ENCODE results near the gene PIK3R2. TPM values are rescaled to one million over a fixed set of nuclear protein-coding genes. Genes with fewer than 3 reads are reported as not detected.
A peak's percentile ranks its signal among the peaks of the same experiment; 100 is the strongest.

The PIK3R2 gene
- total RNA-seq, 1 donor from 2014 or later: 21.6 TPM

DNA sequence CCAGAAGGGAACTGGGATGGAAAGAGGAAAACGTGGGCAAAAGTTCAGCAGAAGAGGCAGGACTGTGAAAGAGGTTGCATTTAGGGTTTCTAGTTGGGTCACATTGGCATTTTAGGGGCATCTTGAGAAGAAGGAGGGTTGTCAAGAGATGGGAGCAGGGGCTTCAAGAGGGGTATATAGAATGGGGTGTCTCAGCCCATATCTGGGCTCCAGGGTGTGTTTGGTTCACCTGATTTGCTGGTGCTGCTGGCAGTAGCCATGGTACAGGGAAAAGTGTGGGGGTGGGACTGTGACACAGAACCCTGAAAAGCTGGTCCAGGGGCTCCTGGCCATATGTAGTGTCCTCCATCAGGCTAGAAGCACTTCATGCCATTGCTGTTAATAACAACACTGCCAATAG, 32.8 kb upstream of the PIK3R2 start:
- no peaks in the 10 kb centered on the region for H3K9me3 ChIP-seq
- H3K4me3 ChIP-seq: no peak overlapping the region
- no peak for DNase-seq
- H3K27me3 ChIP-seq (ENCODE audit: low read depth): no peaks in the 10 kb centered on the region
- peaks cover 36% of the 10 kb centered on the region for H3K36me3 ChIP-seq
- TF ChIP-seq, protein P1, sequence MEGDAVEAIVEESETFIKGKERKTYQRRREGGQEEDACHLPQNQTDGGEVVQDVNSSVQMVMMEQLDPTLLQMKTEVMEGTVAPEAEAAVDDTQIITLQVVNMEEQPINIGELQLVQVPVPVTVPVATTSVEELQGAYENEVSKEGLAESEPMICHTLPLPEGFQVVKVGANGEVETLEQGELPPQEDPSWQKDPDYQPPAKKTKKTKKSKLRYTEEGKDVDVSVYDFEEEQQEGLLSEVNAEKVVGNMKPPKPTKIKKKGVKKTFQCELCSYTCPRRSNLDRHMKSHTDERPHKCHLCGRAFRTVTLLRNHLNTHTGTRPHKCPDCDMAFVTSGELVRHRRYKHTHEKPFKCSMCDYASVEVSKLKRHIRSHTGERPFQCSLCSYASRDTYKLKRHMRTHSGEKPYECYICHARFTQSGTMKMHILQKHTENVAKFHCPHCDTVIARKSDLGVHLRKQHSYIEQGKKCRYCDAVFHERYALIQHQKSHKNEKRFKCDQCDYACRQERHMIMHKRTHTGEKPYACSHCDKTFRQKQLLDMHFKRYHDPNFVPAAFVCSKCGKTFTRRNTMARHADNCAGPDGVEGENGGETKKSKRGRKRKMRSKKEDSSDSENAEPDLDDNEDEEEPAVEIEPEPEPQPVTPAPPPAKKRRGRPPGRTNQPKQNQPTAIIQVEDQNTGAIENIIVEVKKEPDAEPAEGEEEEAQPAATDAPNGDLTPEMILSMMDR (IDR thresholded peaks at IDR 0.05): no peak
- ATAC-seq: no peak
- H3K27ac ChIP-seq: no peak overlapping the region
- peaks cover 26% of the 10 kb centered on the region for H3K4me1 ChIP-seq
- intact Hi-C loops (cut with DNase I): no loop called here

DNA sequence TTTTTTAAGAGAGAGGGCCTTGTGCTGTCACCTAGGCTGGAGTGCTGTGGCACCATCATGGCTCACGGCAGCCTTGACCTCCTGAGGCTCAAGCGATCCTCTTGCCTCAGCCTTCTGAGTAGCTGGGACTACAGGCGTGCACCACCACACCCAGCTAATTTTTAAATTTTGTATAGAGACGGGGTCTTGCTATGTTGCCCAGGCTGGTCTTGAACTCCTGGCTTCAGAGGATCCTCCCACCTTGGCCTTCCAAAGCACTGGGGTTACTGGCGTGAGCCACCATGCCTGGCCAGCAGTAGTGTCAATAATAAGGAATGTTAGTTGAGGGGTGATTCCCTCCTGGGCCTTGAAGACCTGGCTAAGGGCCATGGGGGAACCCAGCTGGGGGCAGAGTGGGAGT, 31.8 kb upstream of the PIK3R2 start:
- intact Hi-C loops (cut with DNase I): no loop called here
- ATAC-seq: no peak

DNA sequence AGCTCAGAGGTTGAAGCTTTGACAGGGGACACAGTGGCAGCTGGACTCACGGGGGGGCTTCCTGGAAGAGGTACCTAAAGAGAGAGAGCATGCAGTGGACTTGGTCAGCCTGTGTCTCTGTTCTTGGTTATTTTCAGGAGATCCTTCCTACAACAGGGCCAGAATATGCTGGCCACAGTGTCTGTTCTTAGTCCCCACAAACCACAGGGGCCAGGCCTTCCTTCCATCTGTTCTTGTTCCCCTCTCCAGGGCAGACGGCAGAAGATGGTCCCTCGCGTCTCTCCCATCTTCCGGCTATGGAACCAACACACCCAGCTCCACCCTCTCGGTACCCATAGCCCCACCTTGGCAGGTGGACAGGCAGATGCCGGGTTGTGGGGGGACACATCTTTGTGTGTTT, 30.5 kb upstream of the PIK3R2 start:
- Histone ChIP-seq H3K27ac (no peak overlapping the region), H3K36me3 (peaks cover 50% of the 10 kb centered on the region), H3K4me3 (no peak overlapping the region), H3K9me3 (no peaks in the 10 kb centered on the region), H3K27me3 (ENCODE audit: low read depth) (no peaks in the 10 kb centered on the region), H3K4me1 (peaks cover 20% of the 10 kb centered on the region)
- TF ChIP-seq, protein P1 (IDR thresholded peaks at IDR 0.05): no peak
- ATAC-seq (no peak), DNase-seq (no peak)
- intact Hi-C loops (cut with DNase I): no loop called here

More for the DNA sequence above, 31.8 kb upstream of the PIK3R2 start:
- Histone ChIP-seq H3K36me3 (peaks cover 46% of the 10 kb centered on the region), H3K27me3 (ENCODE audit: low read depth) (no peaks in the 10 kb centered on the region), H3K27ac (no peak overlapping the region), H3K4me3 (no peak overlapping the region), H3K9me3 (no peaks in the 10 kb centered on the region), H3K4me1 (peaks cover 26% of the 10 kb centered on the region)
- no peak for DNase-seq
- TF ChIP-seq, protein P1 (IDR thresholded peaks at IDR 0.05): no peak

DNA sequence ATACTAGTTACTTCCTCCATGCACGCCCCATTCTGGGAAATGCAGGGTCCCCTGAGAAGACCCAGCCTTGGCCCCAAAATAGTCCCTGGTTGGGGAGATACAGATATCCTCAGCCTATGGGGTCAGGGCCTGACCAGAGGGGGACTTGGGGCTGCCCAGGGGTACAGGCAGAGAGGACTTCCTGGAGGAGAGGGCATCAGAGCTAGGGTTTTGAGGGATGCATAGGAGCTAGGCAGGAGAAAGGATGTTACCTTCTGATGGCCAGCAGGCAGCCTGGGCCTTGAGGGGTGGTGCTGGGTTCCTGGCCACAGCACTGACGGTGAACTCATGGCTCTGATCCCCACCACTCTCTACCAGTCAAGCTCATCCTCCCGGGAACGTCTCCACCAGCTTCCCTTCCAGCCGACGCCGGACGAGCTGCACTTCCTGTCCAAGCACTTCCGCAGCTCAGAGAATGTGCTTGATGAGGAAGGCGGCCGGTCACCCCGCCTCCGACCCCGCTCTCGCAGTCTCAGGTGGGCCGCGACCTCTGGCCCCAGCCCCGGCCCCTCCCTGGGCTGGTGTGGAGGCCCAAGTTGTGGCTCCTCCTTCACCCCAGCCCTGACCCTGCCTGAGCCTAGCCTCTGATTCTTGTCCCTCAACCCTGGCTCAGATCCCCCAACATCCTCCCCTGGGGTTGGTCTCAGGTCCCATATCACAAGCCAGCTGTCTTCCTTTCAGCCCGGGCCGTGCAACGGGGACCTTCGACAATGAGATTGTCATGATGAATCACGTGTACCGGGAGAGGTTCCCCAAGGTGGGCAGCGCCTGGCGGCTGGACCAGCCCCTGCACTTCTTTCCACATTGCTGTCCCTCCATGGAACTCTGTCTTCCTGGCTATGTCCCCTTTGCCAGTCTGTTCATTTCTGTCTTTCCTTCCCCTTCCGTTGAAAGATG, 29.8 kb upstream of the PIK3R2 start:
- H3K27ac ChIP-seq: peak overlapping the region; percentile 36
- TF ChIP-seq, protein P1 (IDR thresholded peaks at IDR 0.05): no peak
- no peaks in the 10 kb centered on the region for H3K9me3 ChIP-seq
- ATAC-seq: peak in 1 of 2 donors; percentile 24
- no peak for DNase-seq
- peaks cover 56% of the 10 kb centered on the region for H3K36me3 ChIP-seq
- no peaks in the 10 kb centered on the region for H3K27me3 ChIP-seq (ENCODE audit: low read depth)
- peaks cover 17% of the 10 kb centered on the region for H3K4me1 ChIP-seq
- no peak overlapping the region for H3K4me3 ChIP-seq
- intact Hi-C loops (cut with DNase I): no loop called here

DNA sequence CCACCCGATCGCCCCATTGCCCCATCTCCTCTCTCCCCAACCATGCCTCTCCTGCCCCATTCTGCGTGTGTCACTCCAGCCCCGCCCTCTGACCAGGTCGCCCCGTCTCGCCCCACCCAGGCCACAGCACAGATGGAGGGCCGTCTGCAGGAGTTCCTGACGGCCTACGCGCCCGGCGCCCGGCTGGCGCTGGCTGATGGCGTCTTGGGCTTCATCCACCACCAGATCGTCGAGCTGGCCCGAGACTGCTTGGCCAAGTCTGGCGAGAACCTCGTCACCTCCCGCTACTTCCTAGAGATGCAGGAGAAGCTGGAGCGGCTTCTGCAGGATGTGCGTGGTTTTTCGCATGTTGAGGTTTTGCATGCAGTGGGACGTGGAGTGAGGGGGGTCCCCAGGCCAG, 29.1 kb upstream of the PIK3R2 start:
- intact Hi-C loops (cut with DNase I): no loop called here
- DNase-seq (no peak), ATAC-seq (no peak)
- H3K27me3 ChIP-seq (ENCODE audit: low read depth): no peaks in the 10 kb centered on the region
- H3K9me3 ChIP-seq: no peaks in the 10 kb centered on the region
- peaks cover 10% of the 10 kb centered on the region for H3K4me1 ChIP-seq
- TF ChIP-seq, protein P1 (IDR thresholded peaks at IDR 0.05): no peak
- peaks cover 63% of the 10 kb centered on the region for H3K36me3 ChIP-seq
- H3K27ac ChIP-seq: no peak overlapping the region
- no peak overlapping the region for H3K4me3 ChIP-seq
